ENCODE data around the gene HNRNPA2B1. TPM values are rescaled to one million over a fixed set of nuclear protein-coding genes. Genes with fewer than 3 reads are reported as not detected.
"Not testable (repeated sequence)": the region's sequence is repeated elsewhere in the genome, so short reads cannot be mapped to it uniquely, and the experiment has no call there.

HNRNPA2B1 gene
- polyA plus RNA-seq, 3 donors, result 1,474 to 1,810 (median 1,601) TPM

DNA sequence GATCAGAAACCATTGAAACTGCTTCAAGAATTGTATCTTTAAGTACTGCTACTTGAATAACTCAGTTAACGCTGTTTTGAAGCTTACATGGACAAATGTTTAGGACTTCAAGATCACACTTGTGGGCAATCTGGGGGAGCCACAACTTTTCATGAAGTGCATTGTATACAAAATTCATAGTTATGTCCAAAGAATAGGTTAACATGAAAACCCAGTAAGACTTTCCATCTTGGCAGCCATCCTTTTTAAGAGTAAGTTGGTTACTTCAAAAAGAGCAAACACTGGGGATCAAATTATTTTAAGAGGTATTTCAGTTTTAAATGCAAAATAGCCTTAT, 14.7 kb downstream of the HNRNPA2B1 start:
- DNase-seq (ENCODE audit: low read depth in 3 of 3, low spot score in 2 of 3), result no peak

DNA sequence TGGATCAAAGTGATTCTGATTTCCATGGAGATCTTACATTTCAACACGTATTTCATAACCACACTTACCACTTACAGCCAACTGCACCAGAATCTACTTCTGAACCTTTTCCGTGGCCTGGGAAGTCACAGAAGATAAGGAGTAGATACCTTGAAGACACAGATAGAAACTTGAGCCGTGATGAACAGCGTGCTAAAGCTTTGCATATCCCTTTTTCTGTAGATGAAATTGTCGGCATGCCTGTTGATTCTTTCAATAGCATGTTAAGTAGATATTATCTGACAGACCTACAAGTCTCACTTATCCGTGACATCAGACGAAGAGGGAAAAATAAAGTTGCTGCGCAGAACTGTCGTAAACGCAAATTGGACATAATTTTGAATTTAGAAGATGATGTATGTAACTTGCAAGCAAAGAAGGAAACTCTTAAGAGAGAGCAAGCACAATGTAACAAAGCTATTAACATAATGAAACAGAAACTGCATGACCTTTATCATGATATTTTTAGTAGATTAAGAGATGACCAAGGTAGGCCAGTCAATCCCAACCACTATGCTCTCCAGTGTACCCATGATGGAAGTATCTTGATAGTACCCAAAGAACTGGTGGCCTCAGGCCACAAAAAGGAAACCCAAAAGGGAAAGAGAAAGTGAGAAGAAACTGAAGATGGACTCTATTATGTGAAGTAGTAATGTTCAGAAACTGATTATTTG, 15.3 kb downstream of the HNRNPA2B1 start:
- DNase-seq (ENCODE audit: low read depth in 3 of 3, low spot score in 2 of 3), result no peak

DNA sequence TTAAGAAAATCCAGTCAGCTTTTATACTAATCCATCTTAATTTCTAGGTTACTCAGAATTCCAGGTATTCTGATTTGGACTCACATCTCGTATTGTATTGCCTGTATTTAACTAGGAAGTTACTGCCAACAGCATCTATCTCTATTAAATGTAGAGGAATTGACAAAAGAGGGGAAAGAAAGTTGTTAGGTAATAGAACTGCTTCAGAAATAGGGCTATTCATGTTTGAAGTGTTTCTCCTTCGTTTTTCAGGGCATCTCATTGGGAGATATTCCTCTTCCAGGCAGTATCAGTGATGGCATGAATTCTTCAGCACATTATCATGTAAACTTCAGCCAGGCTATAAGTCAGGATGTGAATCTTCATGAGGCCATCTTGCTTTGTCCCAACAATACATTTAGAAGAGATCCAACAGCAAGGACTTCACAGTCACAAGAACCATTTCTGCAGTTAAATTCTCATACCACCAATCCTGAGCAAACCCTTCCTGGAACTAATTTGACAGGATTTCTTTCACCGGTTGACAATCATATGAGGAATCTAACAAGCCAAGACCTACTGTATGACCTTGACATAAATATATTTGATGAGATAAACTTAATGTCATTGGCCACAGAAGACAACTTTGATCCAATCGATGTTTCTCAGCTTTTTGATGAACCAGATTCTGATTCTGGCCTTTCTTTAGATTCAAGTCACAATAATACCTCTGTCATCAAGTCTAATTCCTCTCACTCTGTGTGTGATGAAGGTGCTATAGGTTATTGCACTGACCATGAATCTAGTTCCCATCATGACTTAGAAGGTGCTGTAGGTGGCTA, 16.1 kb downstream of the HNRNPA2B1 start:
- not testable (repeated sequence) for DNase-seq (ENCODE audit: low read depth in 3 of 3, low spot score in 2 of 3)

DNA sequence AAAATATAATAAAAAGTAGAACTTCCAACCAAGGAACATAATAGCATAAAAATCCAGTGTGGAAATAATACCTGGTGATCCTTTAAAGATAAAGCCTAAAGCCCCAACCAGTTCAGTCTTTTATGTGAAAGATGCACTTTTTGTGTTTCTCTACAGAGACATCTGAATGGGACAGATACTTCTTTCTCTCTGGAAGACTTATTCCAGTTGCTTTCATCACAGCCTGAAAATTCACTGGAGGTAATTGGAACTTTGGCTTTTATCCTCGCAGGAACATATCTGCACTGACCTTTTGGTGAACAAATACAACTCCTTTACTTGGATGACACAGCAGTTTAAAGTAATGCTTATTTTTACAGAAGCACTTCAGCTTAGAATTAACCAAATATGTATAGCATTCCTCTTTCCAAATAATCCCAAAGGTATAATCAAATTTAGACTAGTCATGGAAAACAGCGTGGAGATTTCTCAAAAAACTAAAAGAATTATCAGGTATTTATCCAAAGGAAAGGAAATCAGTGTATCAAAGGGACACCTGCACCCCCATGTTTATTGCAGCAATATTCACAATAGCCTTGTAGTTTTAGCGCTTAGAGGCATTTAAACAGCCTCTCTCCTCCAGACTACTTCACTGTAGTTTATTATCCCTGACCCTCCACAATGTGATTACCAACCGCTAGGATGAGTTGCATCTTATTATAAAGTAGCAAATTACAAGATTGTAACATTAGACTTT, 16.8 kb downstream of the HNRNPA2B1 start:
- no peak for DNase-seq (ENCODE audit: low read depth in 3 of 3, low spot score in 2 of 3)

DNA sequence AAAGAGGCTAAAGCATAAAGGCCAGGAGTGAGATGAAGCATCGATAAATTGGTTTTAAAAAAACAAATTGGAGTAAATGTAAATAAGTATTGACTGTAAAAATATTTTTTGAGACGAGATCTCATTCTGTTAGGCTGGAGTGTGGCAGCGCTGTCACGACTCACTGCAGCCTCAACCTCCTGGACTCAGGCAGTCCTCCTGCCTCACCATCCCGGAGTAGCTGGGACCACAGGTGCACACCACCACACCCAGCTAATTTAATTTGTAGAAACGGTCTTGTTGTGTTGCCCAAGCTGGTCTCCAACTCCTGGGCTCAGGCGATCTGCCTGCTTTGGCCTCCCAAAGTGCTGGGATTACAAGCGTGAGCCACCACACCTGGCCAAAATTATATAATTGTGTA, 17.8 kb downstream of the HNRNPA2B1 start:
- DNase-seq (ENCODE audit: low read depth in 3 of 3, low spot score in 2 of 3), result no peak

DNA sequence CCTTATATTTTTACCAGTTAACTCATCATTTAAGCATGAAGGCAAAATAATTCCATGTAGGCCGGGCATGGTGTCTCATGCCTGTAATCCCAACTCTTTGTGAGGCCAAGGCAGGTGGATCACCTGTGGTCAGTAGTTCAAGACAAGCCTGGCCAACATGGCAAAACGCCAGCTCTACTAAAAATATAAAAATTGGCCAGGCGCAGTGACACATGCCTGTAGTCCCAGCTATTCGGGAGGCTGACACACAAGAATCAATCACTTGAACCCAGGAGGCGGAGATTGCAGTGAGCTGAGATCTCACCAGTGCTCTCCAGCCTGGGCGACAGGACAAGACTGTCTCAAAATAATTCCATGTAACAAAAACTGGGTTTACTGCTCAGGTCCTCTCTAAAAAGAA, 18.3 kb downstream of the HNRNPA2B1 start:
- DNase-seq (ENCODE audit: low read depth in 3 of 3, low spot score in 2 of 3), result no peak

DNA sequence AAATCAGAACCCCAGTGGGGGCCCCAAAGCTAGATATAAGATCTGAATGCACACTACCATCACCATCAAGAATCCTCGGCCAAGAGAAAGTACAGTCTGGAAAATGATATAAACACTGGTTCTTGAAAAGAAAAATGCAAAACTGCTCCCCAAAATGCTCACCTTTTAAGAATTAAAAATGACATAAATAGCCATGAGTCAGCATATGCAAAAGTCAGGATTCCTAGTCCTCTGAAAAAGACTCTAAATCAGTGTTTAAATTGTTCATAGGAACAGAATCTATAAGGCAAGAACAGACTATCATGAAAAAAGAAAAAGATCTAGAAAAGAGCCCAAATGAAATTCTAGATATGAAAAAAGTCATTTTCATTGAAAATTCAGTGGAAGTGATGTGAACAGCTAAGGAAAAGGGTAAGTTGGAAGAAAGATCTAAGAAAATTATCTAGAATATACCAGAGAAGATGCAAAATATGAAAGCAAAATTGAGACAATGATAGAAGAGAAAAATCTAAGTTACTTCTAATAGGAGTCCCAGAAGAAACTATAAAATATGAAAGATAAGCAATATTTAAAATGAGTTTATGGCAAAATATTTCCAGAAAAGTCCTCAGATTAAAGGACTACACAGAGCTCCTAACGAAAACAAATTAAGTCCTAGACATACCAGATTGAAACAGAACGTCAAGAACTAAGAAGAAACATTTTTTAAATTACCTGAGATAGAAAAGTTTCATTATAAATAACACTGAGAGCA, 18.9 kb downstream of the HNRNPA2B1 start:
- DNase-seq (ENCODE audit: low read depth in 3 of 3, low spot score in 2 of 3), result no peak

DNA sequence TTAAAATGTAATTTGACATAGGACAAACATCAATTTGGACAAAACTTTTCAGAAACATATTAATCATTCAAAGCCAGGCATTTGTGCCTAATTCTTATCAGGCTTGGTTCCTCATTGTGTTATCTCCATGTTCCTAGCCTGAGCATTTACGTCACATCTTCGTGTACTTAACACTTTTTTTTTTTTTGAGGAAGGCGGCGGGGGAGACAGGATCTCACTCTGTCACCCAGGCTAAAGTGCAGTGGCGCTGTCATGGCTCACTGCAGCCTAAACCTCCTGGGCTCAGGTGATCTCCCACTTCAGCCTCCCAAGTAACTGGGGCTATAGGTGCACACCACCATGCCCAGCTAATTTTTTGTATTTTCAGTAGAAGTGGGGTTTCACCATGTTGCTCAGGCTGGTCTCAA, 19.8 kb downstream of the HNRNPA2B1 start:
- no peak for DNase-seq (ENCODE audit: low read depth in 3 of 3, low spot score in 2 of 3)

DNA sequence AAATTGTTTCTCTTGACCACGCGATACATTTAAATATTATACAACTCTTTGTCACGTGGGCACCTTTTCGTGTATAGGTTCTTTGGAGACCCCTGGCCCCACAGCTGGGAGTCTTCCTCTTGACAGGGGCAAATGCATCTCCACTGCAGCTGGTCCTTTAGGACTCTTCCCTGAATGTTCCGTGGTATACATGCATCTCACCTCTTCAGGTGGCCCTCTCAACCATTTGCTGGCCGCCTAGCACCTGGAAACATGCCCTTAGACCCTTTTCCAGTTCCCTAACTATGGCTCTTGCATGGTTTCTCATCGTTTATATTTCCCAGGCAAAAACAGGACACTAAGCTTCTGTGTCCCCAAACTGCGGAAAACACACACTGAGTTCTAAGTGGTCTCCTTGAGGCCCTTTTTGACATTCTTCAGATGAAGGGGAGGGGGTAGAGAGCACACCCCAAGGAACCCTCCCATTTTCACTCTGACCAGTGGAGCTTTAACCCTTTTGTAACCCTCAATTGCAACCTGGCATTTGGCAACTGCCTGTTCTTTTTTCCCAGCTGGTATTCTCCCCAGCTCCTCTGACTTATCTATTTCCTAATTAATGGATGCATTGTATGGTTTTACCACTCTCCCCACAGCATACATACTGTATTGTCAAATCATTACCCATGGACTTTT, 20.6 kb downstream of the HNRNPA2B1 start:
- no peak for DNase-seq (ENCODE audit: low read depth in 3 of 3, low spot score in 2 of 3)

DNA sequence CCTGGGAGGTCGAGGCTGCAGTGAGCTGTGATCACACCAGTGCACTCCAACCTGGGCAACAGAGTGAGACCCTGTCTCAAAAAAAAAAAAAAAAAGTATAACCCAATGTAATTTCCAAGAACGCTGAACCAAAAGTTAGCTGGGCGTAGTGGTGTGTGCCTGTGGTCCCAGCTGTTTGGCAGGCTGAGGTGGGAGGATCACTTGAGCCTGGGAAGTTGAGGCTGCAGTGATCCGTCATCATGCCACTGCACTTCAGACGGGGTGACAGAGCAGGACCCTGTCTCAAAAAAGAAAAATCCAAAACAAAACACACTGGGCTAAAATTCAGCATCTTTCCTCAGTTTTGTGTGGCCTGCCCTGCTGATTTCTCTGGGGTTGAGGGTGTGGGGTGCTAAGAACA, 21.1 kb downstream of the HNRNPA2B1 start:
- DNase-seq (ENCODE audit: low read depth in 3 of 3, low spot score in 2 of 3), result no peak

DNA sequence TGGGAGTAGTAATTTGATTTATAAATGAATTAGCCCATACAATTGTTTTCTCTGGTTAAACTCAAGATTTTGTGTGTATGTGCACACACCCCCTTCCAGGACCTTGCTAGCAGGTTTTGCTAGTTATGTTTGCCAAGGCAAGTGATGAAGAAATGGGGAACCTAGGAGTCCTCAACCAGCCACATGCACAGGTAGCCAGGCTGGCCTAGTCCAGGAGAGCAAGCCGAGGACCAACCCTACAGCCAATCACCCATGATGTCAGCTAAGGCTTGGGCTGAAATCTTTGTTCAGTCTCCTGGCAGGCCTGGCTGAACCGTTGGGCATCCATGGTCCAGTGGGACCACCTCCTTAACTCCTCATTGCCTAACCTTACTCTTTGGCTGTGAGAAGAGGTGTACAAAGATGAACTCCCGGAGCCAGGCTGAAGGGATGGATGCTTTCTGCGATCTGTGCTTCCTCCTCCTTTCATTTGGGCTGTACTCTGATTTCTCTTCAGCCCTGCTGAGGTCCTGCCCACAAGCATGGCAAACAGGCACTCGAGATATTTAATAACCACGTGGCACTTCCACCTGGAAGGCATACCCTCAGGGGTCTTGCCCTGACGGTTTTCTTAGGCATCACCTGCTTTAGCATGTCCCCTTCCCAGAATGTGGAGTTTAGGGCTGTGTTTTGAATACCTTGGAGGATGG, 22.1 kb downstream of the HNRNPA2B1 start:
- DNase-seq (ENCODE audit: low read depth in 3 of 3, low spot score in 2 of 3), result no peak

DNA sequence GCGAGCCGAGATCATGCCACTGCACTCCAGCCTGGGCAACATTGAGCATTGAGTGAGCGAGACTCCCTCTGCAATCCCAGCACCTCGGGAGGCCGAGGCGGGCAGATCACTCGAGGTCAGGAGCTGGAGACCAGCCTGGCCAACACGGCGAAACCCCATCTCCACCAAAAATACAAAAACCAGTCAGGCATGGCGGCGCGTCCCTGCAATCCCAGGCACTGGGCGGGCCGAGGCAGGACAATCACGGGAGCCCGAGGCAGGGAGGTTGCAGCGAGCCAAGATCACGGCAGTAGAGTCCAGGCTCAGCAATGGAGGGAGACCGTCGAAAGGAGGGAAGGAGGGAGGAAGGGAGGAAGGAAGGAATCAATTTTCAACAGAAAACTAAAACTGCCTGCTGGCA, 23.3 kb downstream of the HNRNPA2B1 start:
- not testable (repeated sequence) for DNase-seq (ENCODE audit: low read depth in 3 of 3, low spot score in 2 of 3)

DNA sequence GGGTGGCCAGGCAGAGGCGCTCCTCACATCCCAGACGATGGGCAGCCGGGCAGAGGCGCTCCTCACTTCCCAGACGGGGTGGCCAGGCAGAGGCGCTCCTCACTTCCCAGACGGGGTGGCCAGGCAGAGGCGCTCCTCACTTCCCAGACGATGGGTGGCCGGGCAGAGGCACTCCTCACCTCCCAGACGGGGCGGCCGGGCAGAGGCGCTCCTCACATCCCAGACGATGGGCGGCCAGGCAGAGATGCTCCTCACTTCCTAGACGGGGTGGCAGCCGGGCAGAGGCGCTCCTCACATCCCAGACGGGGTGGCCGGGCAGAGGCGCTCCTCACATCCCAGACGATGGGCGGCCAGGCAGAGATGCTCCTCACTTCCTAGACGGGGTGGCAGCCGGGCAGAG, 23.9 kb downstream of the HNRNPA2B1 start:
- not testable (repeated sequence) for DNase-seq (ENCODE audit: low read depth in 3 of 3, low spot score in 2 of 3)

DNA sequence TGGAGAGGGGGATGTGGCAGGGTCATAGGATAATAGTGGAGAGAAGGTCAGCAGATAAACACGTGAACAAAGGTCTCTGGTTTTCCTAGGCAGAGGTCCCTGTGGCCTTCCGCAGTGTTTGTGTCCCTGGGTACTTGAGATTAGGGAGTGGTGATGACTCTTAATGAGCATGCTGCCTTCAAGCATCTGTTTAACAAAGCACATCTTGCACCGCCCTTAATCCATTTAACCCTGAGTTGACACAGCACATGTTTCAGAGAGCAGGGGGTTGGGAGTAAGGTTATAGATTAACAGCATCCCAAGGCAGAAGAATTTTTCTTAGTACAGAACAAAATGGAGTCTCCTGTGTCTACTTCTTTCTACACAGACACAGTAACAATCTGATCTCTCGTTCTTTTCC, 24.6 kb downstream of the HNRNPA2B1 start:
- not testable (repeated sequence) for DNase-seq (ENCODE audit: low read depth in 3 of 3, low spot score in 2 of 3)

DNA sequence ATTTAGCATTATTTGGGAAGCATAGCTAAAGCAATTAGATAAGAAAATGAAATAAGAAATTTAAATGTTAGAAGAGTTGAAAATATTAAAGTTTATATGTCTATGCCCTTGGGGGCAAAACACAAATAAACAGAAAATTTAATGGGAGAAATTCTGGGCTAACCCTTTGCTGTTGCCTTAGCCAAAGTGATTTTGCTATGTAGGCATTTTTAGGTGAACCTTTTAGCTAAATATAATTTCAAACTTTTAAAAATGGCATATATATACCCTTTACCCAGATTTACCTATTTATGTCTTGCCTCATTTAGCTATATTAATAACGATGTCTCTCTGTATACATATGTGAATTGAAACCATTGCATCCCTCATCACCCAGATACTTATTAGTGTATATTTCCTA, 28.5 kb downstream of the HNRNPA2B1 start:
- DNase-seq (ENCODE audit: low read depth in 3 of 3, low spot score in 2 of 3), result no peak

DNA sequence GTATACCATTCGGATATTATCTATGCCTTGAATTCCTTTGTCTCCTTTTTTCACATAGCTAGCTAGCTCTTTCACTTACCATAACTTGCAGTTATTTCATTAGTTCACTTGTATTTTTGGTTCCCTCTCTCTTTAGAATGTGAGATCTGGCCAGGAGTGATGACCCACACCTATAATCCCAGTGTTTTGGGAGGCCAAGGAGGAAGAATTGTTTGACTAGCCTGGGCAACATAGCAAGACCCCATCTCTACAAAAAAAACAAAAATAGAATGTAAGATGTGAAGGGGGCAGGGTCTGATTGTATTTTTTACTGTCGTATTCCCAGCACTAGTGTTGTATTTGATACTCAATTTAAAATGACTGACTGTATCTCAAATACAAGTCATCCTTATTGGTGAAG, 28.9 kb downstream of the HNRNPA2B1 start:
- DNase-seq (ENCODE audit: low read depth in 3 of 3, low spot score in 2 of 3), result no peak

DNA sequence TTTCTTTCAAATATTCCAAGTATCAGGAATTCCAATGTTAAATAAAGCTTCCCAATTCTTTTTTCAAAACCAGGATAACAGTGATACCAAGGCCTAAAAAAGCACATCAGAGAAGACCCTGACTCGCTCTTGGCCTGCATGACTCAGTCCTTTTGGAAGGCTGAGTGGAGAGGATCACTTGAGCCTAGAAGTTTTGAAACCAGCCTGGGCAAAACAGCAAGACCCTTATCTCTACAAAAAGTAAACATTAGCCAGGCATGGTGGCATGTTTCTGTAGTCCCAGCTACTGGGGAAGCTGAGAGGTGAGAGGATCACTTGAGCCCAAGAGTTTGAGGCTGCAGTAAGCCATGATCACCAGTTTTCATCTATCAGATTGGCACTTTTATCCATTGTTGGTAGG, 29.9 kb downstream of the HNRNPA2B1 start:
- DNase-seq (ENCODE audit: low read depth in 3 of 3, low spot score in 2 of 3), result no peak

DNA sequence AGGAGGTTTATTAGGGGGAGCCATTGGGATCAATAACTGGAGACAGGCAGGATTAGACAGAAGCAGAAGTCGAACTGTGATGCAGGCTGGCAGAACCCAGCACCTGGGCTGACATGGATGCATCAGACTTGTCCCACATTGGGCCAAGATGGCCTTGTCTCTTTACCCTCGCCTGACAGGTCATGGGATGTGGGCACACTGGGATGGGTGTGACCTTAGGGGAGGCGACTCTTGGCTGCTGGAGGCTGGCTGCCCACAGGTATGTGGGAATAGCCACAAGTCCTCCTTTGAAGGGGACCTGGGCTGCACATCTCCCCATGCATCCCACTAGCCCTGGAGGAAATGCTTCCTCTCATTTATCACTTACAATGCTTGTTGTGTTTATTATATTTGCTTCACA, 31.3 kb downstream of the HNRNPA2B1 start:
- no peak for DNase-seq (ENCODE audit: low read depth in 3 of 3, low spot score in 2 of 3)

DNA sequence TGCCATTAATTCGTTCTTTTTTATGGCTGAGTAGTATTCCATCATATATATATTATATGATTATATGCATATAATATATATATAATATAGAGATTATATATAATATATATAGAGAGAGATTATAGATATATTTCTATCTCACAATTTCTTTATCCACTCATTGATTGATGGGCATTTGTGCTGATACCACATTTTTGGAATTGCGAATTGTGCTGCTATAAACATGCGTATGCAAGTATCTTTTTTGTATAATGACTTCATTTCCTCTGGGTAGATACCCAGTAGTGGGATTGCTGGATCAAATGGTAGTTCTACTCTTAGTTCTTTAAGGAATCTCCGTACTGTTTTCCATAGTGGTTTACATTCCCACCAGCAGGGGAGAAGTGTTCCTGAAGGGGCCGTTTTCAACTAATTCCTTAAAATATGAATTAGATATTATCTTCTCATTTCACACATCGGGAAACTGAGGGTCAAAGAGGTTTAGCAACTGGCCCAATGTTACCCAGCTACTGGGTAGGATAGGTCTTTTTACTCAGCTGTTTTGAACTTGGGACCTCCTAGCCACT, 32.0 kb downstream of the HNRNPA2B1 start:
- no peak for DNase-seq (ENCODE audit: low read depth in 3 of 3, low spot score in 2 of 3)

All from right renal cortex interstitium (tissue), 3 donors.